Skeletal muscle tissue (tissue), 4 donors: Measurements from ENCODE around the gene SLC25A22. TPM values are rescaled to one million over a fixed set of nuclear protein-coding genes. Genes with fewer than 3 reads are reported as not detected.

ENCODE experiments used
- H3K27ac ChIP-seq: one replicate; pipeline ENCODE4 v1.7.0; 2013; ENCODE audit warnings: mild to moderate bottlenecking, low read depth, low read length, inconsistent platforms
- H3K27me3 ChIP-seq, 3 donors: one replicate each; pipeline ENCODE4 v1.7.0; 2013; ENCODE audit warnings: low read length in 3 of 3; ENCODE audit not compliant: control insufficient read depth in 3 of 3, insufficient read depth in 3 of 3
- H3K36me3 ChIP-seq, 3 donors: one replicate each; pipeline ENCODE4 v1.7.0; 2013; ENCODE audit warnings: low read length in 3 of 3; ENCODE audit not compliant: control insufficient read depth in 3 of 3, insufficient read depth in 3 of 3
- H3K4me1 ChIP-seq, 3 donors: one replicate each; pipeline ENCODE4 v1.7.0; 2013; ENCODE audit warnings: low read length in 3 of 3, mild to moderate bottlenecking in 3 of 3; ENCODE audit not compliant: control insufficient read depth in 3 of 3, insufficient read depth in 3 of 3
- H3K4me3 ChIP-seq, 3 donors: one replicate each; pipeline ENCODE4 v1.7.0; 2013; ENCODE audit warnings: low read length in 3 of 3
- H3K9ac ChIP-seq, 3 donors: one replicate each; pipeline ENCODE4 v1.7.0; 2013; ENCODE audit warnings: low read length in 3 of 3, mild to moderate bottlenecking in 3 of 3, moderate library complexity in 2 of 3, low read depth in 1 of 3
- H3K9me3 ChIP-seq, 3 donors: one replicate each; pipeline ENCODE4 v1.7.0; 2013; ENCODE audit warnings: low read length in 3 of 3; ENCODE audit not compliant: control insufficient read depth in 3 of 3
- total RNA-seq: library from RNA; depleted of rRNA; stranded (reverse); fragments of >200 nt; gene quantifications from one replicate; pipeline ENCODE4 v1.2.3, GENCODE V29; 2014
- donor health status: Osteomylitis.

The SLC25A22 gene
- total RNA-seq, 1 donor from 2014 or later, result 2.6 TPM

GRCh38 chr11:791658-792534 lies 6.2 kb downstream of the SLC25A22 start:
- H3K27me3 ChIP-seq, result peaks cover 33 to 59% (median 56%) of the 10 kb centered on the region in 3 donors
- H3K27ac ChIP-seq, result no peak overlapping the region
- H3K4me1 ChIP-seq, result peaks cover 14 to 33% (median 21%) of the 10 kb centered on the region in 3 donors
- no peaks in the 10 kb centered on the region for H3K36me3 ChIP-seq
- H3K9ac ChIP-seq, result no peak overlapping the region
- no peaks in the 10 kb centered on the region for H3K9me3 ChIP-seq
- H3K4me3 ChIP-seq, result no peak overlapping the region

- Histone ChIP-seq H3K4me1 (peaks cover 6 to 24% (median 13%) of the 10 kb centered on the region in 3 donors), H3K27ac (no peak overlapping the region), H3K9me3 (no peaks in the 10 kb centered on the region), H3K4me3 (no peak overlapping the region), H3K9ac (no peak overlapping the region), H3K36me3 (no peaks in the 10 kb centered on the region), H3K27me3 (peaks cover 33 to 59% (median 55%) of the 10 kb centered on the region in 3 donors)
Measured at GRCh38 chr11:790721-791564, 7.1 kb downstream of the SLC25A22 start.

GRCh38 chr11:789943-790342 lies 8.1 kb downstream of the SLC25A22 start, which contains the start of gene CEND1:
Gene CEND1, minus strand, starts transcription at chr11:790090. Its CDS starts 1,514 bp downstream, at chr11:788576.
- no peaks in the 10 kb centered on the region for H3K36me3 ChIP-seq
- H3K9me3 ChIP-seq, result no peaks in the 10 kb centered on the region
- no peak within 1 kb of the TSS for H3K4me3 ChIP-seq
- H3K4me1 ChIP-seq, result peaks cover 0 to 17% (median 3%) of the 10 kb centered on the region in 3 donors
- no peak within 1 kb of the TSS for H3K27ac ChIP-seq
- H3K9ac ChIP-seq, result no peak within 1 kb of the TSS
- peaks cover 30 to 57% (median 51%) of the 10 kb centered on the region in 3 donors for H3K27me3 ChIP-seq

GRCh38 chr11:788953-789940 lies 8.8 kb downstream of the SLC25A22 start:
- H3K27ac ChIP-seq, result no peak overlapping the region
- H3K4me1 ChIP-seq, result peaks cover 0 to 12% (median 0%) of the 10 kb centered on the region in 3 donors
- H3K27me3 ChIP-seq, result peaks cover 30 to 52% (median 45%) of the 10 kb centered on the region in 3 donors
- H3K4me3 ChIP-seq, result no peak overlapping the region
- no peaks in the 10 kb centered on the region for H3K9me3 ChIP-seq
- no peaks in the 10 kb centered on the region for H3K36me3 ChIP-seq
- H3K9ac ChIP-seq, result no peak overlapping the region

- H3K27me3 ChIP-seq, result peaks cover 30 to 42% (median 37%) of the 10 kb centered on the region in 3 donors
- no peaks in the 10 kb centered on the region for H3K9me3 ChIP-seq
- no peak overlapping the region for H3K9ac ChIP-seq
- peaks cover 8 to 12% (median 8%) of the 10 kb centered on the region in 3 donors for H3K4me1 ChIP-seq
- H3K36me3 ChIP-seq, result no peaks in the 10 kb centered on the region
- no peak overlapping the region for H3K4me3 ChIP-seq
- no peak overlapping the region for H3K27ac ChIP-seq
Measured at GRCh38 chr11:788009-788640, 10.0 kb downstream of the SLC25A22 start.

- H3K27ac ChIP-seq, result no peak overlapping the region
- peaks cover 30 to 39% (median 37%) of the 10 kb centered on the region in 3 donors for H3K27me3 ChIP-seq
- H3K9me3 ChIP-seq, result no peaks in the 10 kb centered on the region
- no peak overlapping the region for H3K9ac ChIP-seq
- H3K36me3 ChIP-seq, result no peaks in the 10 kb centered on the region
- peaks cover 14 to 22% (median 16%) of the 10 kb centered on the region in 3 donors for H3K4me1 ChIP-seq
- no peak overlapping the region for H3K4me3 ChIP-seq
Measured at GRCh38 chr11:787084-787675, 10.9 kb downstream of the SLC25A22 start.

- Histone ChIP-seq H3K9ac (no peak overlapping the region), H3K4me1 (peaks cover 14 to 22% (median 16%) of the 10 kb centered on the region in 3 donors), H3K4me3 (no peak overlapping the region), H3K27me3 (peaks cover 30 to 36% (median 34%) of the 10 kb centered on the region in 3 donors), H3K9me3 (no peaks in the 10 kb centered on the region), H3K27ac (no peak overlapping the region), H3K36me3 (no peaks in the 10 kb centered on the region)
Measured at GRCh38 chr11:786235-787083, 11.6 kb downstream of the SLC25A22 start.

- peak overlapping the region; percentile 54 for H3K27ac ChIP-seq
- H3K27me3 ChIP-seq, result peaks cover 13 to 16% (median 14%) of the 10 kb centered on the region in 3 donors
- H3K9me3 ChIP-seq, result no peaks in the 10 kb centered on the region
- H3K36me3 ChIP-seq, result peaks cover 8 to 10% (median 10%) of the 10 kb centered on the region in 3 donors
- peak overlapping the region; percentile 15 to 47 (median 46) for H3K4me3 ChIP-seq
- H3K4me1 ChIP-seq, result peaks cover 16 to 19% (median 16%) of the 10 kb centered on the region in 3 donors
- H3K9ac ChIP-seq, result peak overlapping the region; percentile 47 to 62 (median 56)
Measured at GRCh38 chr11:783581-784015, 14.5 kb downstream of the SLC25A22 start.
